Cardiac septum (tissue), 1 donor: ENCODE results near the gene HOXB3. TPM values are rescaled to one million over a fixed set of nuclear protein-coding genes. Genes with fewer than 3 reads are reported as not detected.

Experiments
- DNase-seq: peaks from one replicate; pipeline ENCODE4 v3.0.0-alpha.2; 2020; ENCODE audit warnings: low spot score
- intact Hi-C: fragments of 100-400 bp; cut with DNase I; formaldehyde crosslinking; loops from one replicate; pipeline ENCODE4 v1.14.0; 2022
- total RNA-seq: library from RNA; stranded (reverse); fragmentation: NEBNext Ultra II Directional; extraction: Animal tissue kit (Norgen Biotek cat#: 25700); gene quantifications from one replicate; pipeline ENCODE4 v1.2.1, GENCODE V29; 2021
- donor health status: DM: no; HTN: no; CAD: no.

Gene HOXB3
- total RNA-seq, 1 donor from 2014 or later = 4.2 TPM

- DNase-seq = no peak
- intact Hi-C loops = loop anchor here (5.0 to 10.0 kb wide), 2 partner anchors 255 to 348 kb away; no protein-coding TSS in a partner anchor
Observed at GRCh38 chr17:48592577-48592976, 2.5 kb upstream of the HOXB3 start.

GRCh38 chr17:48592057-48592514 is 2.0 kb upstream of the HOXB3 start:
- intact Hi-C loops = loop anchor here (5.0 to 10.0 kb wide), 2 partner anchors 255 to 347 kb away; no protein-coding TSS in a partner anchor
- no peak for DNase-seq

- DNase-seq = no peak
- intact Hi-C loops = loop anchor here (5.0 to 10.0 kb wide), 2 partner anchors 254 to 347 kb away; no protein-coding TSS in a partner anchor
Observed at GRCh38 chr17:48591255-48592056, 1.4 kb upstream of the HOXB3 start.

- intact Hi-C loops = loop anchor here (5.0 to 10.0 kb wide), 2 partner anchors 253 to 346 kb away; no protein-coding TSS in a partner anchor
- DNase-seq = no peak
Observed at GRCh38 chr17:48590607-48591161, 643 bp upstream of the HOXB3 start.

GRCh38 chr17:48589060-48589830 is 796 bp downstream of the HOXB3 start:
- no peak for DNase-seq
- intact Hi-C loops = loop anchor here (2.0 kb wide), 1 partner anchor 96 kb away; no protein-coding TSS in a partner anchor

GRCh38 chr17:48588528-48588927 is 1.5 kb downstream of the HOXB3 start:
- intact Hi-C loops = loop anchor here (2.0 kb wide), 1 partner anchor 96 kb away; no protein-coding TSS in a partner anchor
- DNase-seq = no peak

GRCh38 chr17:48588074-48588415 is 2.0 kb downstream of the HOXB3 start:
- no peak for DNase-seq

GRCh38 chr17:48587276-48588073 is 2.6 kb downstream of the HOXB3 start:
- intact Hi-C loops = loop anchor here (2.0 kb wide), 1 partner anchor 95 kb away; no protein-coding TSS in a partner anchor
- DNase-seq = no peak

More at GRCh38 chr17:48588074-48588415, 2.0 kb downstream of the HOXB3 start:
- intact Hi-C loops = loop anchor here (2.0 kb wide), 1 partner anchor 95 kb away; no protein-coding TSS in a partner anchor

GRCh38 chr17:48586355-48587258 is 3.4 kb downstream of the HOXB3 start:
- no peak for DNase-seq
- intact Hi-C loops = no loop called here

GRCh38 chr17:48584223-48584741 is 5.8 kb downstream of the HOXB3 start:
- intact Hi-C loops = no loop called here

GRCh38 chr17:48583708-48584222 is 6.3 kb downstream of the HOXB3 start:
- intact Hi-C loops = no loop called here
- DNase-seq = no peak

More at GRCh38 chr17:48584223-48584741, 5.8 kb downstream of the HOXB3 start:
- no peak for DNase-seq

GRCh38 chr17:48582750-48583069 is 7.3 kb downstream of the HOXB3 start:
- intact Hi-C loops = no loop called here
- DNase-seq = no peak

- intact Hi-C loops = loop anchor here (1.0 kb wide), 1 partner anchor 37 kb away; no protein-coding TSS in a partner anchor
- DNase-seq = no peak
Observed at GRCh38 chr17:48579760-48580554, 10.1 kb downstream of the HOXB3 start.

- DNase-seq = no peak
- intact Hi-C loops = loop anchor here (1.0 kb wide), 1 partner anchor 36 kb away; no protein-coding TSS in a partner anchor
Observed at GRCh38 chr17:48579471-48579759, 10.6 kb downstream of the HOXB3 start.

GRCh38 chr17:48578616-48579470 is 11.2 kb downstream of the HOXB3 start:
- intact Hi-C loops = loop anchor here (1.0 kb wide), 1 partner anchor 36 kb away; no protein-coding TSS in a partner anchor
- DNase-seq = no peak
